Measurements from ENCODE around the gene RPS24.

The RPS24 gene

DNA sequence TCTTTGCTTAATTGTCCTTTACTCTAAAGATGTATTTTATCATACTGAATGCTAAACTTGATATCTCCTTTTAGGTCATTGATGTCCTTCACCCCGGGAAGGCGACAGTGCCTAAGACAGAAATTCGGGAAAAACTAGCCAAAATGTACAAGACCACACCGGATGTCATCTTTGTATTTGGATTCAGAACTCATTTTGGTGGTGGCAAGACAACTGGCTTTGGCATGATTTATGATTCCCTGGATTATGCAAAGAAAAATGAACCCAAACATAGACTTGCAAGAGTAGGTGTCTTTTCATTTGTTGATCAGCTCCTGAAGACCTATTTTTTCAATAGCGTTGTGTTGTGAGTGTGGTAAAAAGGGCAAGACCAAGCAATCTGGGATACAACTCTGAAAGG is 1.8 kb downstream of the RPS24 start:
- Mint-ChIP-seq H3K27ac (peak overlapping the region; percentile 38 to 75), H3K4me1 (ENCODE audit: low read depth in 2 of 2) (peaks cover 34 to 53% of the 10 kb centered on the region in 2 donors), H3K27me3 (no peaks in the 10 kb centered on the region), H3K9me3 (no peaks in the 10 kb centered on the region), H3K36me3 (ENCODE audit: insufficient read depth) (peaks cover 72% of the 10 kb centered on the region), H3K4me3 (peak overlapping the region; percentile 1 to 80)
- ATAC-seq (replicated peaks) (no peak), DNase-seq (no peak)

- ATAC-seq (replicated peaks) (no peak), DNase-seq (no peak)
- H3K4me1 Mint-ChIP-seq (ENCODE audit: low read depth in 2 of 2), result peaks cover 39 to 59% of the 10 kb centered on the region in 2 donors
- peak overlapping the region; percentile 38 to 75 for H3K27ac Mint-ChIP-seq
- peak overlapping the region; percentile 1 to 80 for H3K4me3 Mint-ChIP-seq
- H3K27me3 Mint-ChIP-seq, result no peaks in the 10 kb centered on the region
- peaks cover 76% of the 10 kb centered on the region for H3K36me3 Mint-ChIP-seq (ENCODE audit: insufficient read depth)
- H3K9me3 Mint-ChIP-seq, result no peaks in the 10 kb centered on the region
These were observed 2.4 kb downstream of the RPS24 start for GRCh38 chr10:78035933-78036583.

DNA sequence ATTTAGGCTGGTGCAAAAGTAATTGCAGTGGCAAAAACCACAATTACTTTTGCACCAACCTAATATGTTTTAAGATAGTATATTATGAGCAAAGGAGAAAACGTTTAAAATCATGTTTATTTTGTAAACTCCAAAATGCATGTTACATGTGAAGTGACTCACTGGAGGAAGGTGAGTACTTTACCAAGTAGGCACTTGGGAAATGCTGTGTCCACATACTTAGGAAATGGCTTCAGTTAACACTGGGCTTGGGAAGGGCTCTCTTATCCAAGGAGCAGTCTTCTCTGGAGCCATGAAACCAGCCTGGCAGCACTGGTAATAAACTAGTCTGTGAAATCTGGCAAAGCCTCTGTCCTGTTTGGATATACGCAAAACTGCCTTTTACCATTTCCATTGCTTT is 4.4 kb downstream of the RPS24 start:
- Mint-ChIP-seq H3K27ac (peak overlapping the region in 1 of 2 donors; percentile 75), H3K36me3 (ENCODE audit: insufficient read depth) (peaks cover 84% of the 10 kb centered on the region), H3K4me1 (ENCODE audit: low read depth in 2 of 2) (peaks cover 46 to 66% of the 10 kb centered on the region in 2 donors), H3K4me3 (no peak overlapping the region), H3K27me3 (no peaks in the 10 kb centered on the region), H3K9me3 (no peaks in the 10 kb centered on the region)
- DNase-seq (no peak), ATAC-seq (replicated peaks) (no peak)

GRCh38 chr10:78038791-78039547 is 5.3 kb downstream of the RPS24 start:
- DNase-seq, result no peak
- no peak for ATAC-seq (replicated peaks)
- no peak overlapping the region for H3K27ac Mint-ChIP-seq
- peaks cover 81% of the 10 kb centered on the region for H3K36me3 Mint-ChIP-seq (ENCODE audit: insufficient read depth)
- no peaks in the 10 kb centered on the region for H3K9me3 Mint-ChIP-seq
- H3K4me3 Mint-ChIP-seq, result no peak overlapping the region
- H3K27me3 Mint-ChIP-seq, result no peaks in the 10 kb centered on the region
- peaks cover 46 to 65% of the 10 kb centered on the region in 2 donors for H3K4me1 Mint-ChIP-seq (ENCODE audit: low read depth in 2 of 2)

- Mint-ChIP-seq H3K27ac (no peak overlapping the region), H3K36me3 (ENCODE audit: insufficient read depth) (peaks cover 75% of the 10 kb centered on the region), H3K4me3 (no peak overlapping the region)
These were observed 6.1 kb downstream of the RPS24 start for GRCh38 chr10:78039743-78040142.

DNA sequence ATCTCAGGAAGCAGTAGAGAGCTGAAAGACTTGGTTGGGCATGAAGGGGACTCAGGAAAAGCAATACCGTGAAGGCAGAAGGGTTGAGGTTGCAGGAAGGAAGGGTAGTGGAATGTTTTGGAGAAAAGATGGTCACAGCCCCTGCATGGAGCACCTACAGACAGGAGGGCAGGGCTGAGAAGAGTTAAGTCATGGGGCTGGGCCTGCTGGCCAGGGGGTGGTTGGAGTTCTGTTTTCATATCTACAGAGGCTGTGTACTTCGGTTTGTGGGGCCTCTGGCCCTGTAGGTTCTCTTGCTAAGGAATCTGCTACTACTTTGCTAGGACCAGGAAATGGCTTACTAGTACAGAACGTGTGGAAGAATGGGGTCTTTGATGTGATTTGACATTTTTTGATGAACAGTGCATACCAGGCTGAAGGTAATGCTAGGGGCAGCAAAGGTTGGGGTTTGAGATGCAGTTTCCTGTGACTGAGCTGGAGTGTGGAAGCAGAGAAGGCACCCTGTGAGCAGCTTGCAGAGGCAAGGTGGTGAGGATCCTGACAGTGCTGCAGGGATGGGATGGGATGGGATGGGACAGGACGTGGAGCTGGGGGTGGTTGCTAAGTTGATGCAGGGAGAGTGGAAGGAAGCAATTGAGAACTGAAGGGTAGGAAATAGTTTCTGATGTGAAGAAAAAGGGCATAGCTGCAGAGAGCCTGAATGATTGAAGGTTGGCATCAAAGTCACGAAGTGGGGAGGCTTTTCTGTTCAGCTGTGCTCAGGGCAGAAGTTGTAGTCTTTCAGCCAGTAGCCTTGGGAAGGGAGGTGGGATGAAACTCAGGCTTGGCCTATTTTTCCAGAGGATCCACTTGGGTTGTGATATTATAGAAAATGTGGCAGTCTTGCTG is 7.8 kb downstream of the RPS24 start:
- no peak overlapping the region for H3K4me3 Mint-ChIP-seq
- ATAC-seq (replicated peaks) (no peak), DNase-seq (no peak)
- H3K36me3 Mint-ChIP-seq (ENCODE audit: insufficient read depth), result peaks cover 58% of the 10 kb centered on the region
- no peaks in the 10 kb centered on the region for H3K9me3 Mint-ChIP-seq
- peaks cover 32 to 42% of the 10 kb centered on the region in 2 donors for H3K4me1 Mint-ChIP-seq (ENCODE audit: low read depth in 2 of 2)
- no peaks in the 10 kb centered on the region for H3K27me3 Mint-ChIP-seq
- peak overlapping the region in 1 of 2 donors; percentile 69 for H3K27ac Mint-ChIP-seq

More at GRCh38 chr10:78039743-78040142, 6.1 kb downstream of the RPS24 start:
- Mint-ChIP-seq H3K27me3 (no peaks in the 10 kb centered on the region), H3K9me3 (no peaks in the 10 kb centered on the region), H3K4me1 (ENCODE audit: low read depth in 2 of 2) (peaks cover 47 to 58% of the 10 kb centered on the region in 2 donors)
- ATAC-seq (replicated peaks), result no peak
- DNase-seq, result no peak

GRCh38 chr10:78042058-78042751 is 8.5 kb downstream of the RPS24 start:
- DNase-seq (no peak), ATAC-seq (replicated peaks) (no peak)
- H3K27me3 Mint-ChIP-seq, result no peaks in the 10 kb centered on the region
- H3K9me3 Mint-ChIP-seq, result no peaks in the 10 kb centered on the region
- H3K4me1 Mint-ChIP-seq (ENCODE audit: low read depth in 2 of 2), result peaks cover 33 to 35% of the 10 kb centered on the region in 2 donors
- H3K27ac Mint-ChIP-seq, result peak overlapping the region in 1 of 2 donors; percentile 23
- H3K36me3 Mint-ChIP-seq (ENCODE audit: insufficient read depth), result peaks cover 50% of the 10 kb centered on the region
- H3K4me3 Mint-ChIP-seq, result no peak overlapping the region

DNA sequence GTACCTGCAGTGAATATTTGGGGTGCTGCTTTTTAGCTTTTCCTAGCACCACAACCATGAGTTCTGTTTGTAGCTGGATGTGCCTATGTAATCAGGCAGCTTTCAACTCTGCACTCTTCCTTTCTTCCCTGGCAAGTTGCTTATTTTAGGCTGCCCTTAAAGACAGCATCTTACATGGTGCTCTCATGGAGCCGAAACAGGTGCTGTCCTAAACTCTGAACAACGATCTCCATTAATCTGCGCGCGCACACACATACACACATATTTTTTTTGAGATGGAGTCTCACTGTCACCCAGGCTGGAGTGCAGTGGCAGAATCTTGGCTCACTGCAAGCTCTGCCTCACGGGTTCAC is 9.1 kb downstream of the RPS24 start:
- ATAC-seq (replicated peaks) (no peak), DNase-seq (no peak)
- Mint-ChIP-seq H3K9me3 (no peaks in the 10 kb centered on the region), H3K4me3 (no peak overlapping the region), H3K36me3 (ENCODE audit: insufficient read depth) (peaks cover 45% of the 10 kb centered on the region), H3K27me3 (no peaks in the 10 kb centered on the region), H3K4me1 (ENCODE audit: low read depth in 2 of 2) (peaks cover 35 to 36% of the 10 kb centered on the region in 2 donors), H3K27ac (peak overlapping the region in 1 of 2 donors; percentile 23)

GRCh38 chr10:78044179-78044578 is 10.5 kb downstream of the RPS24 start:
- DNase-seq (no peak), ATAC-seq (replicated peaks) (no peak)
- H3K9me3 Mint-ChIP-seq, result no peaks in the 10 kb centered on the region
- peaks cover 33% of the 10 kb centered on the region for H3K36me3 Mint-ChIP-seq (ENCODE audit: insufficient read depth)
- peaks cover 25 to 32% of the 10 kb centered on the region in 2 donors for H3K4me1 Mint-ChIP-seq (ENCODE audit: low read depth in 2 of 2)
- H3K27me3 Mint-ChIP-seq, result no peaks in the 10 kb centered on the region
- H3K27ac Mint-ChIP-seq, result peak overlapping the region; percentile 25 to 69
- H3K4me3 Mint-ChIP-seq, result no peak overlapping the region

DNA sequence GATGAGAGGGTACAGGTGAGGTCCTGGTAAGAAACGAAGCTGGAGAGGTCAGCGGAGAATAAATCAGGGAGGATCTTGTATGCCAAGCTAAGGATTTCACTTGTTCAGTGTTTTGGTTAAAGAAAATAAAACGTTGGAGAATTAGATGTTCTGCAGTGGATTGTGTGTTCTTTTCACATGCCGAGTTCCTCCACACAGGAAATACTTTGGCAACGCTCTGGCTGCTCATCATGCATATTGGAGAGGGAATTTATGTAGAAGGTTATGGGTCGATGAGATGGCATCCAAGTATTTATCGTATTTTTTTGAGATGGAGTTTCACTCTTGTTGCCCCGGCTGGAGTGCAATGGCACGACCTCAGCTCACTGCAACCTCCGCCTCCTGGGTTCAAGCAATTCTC is 11.0 kb downstream of the RPS24 start:
- H3K27me3 Mint-ChIP-seq, result no peaks in the 10 kb centered on the region
- peaks cover 27% of the 10 kb centered on the region for H3K36me3 Mint-ChIP-seq (ENCODE audit: insufficient read depth)
- no peak overlapping the region for H3K4me3 Mint-ChIP-seq
- H3K9me3 Mint-ChIP-seq, result no peaks in the 10 kb centered on the region
- peaks cover 22 to 28% of the 10 kb centered on the region in 2 donors for H3K4me1 Mint-ChIP-seq (ENCODE audit: low read depth in 2 of 2)
- ATAC-seq (replicated peaks) (no peak), DNase-seq (no peak)
- H3K27ac Mint-ChIP-seq, result peak overlapping the region; percentile 25 to 69

GRCh38 chr10:78045237-78045636 is 11.6 kb downstream of the RPS24 start:
- ATAC-seq (replicated peaks) (no peak), DNase-seq (no peak)
- Mint-ChIP-seq H3K4me3 (no peak overlapping the region), H3K27me3 (no peaks in the 10 kb centered on the region), H3K4me1 (ENCODE audit: low read depth in 2 of 2) (peaks cover 19 to 26% of the 10 kb centered on the region in 2 donors), H3K36me3 (ENCODE audit: insufficient read depth) (peaks cover 22% of the 10 kb centered on the region), H3K27ac (peak overlapping the region in 1 of 2 donors; percentile 25), H3K9me3 (no peaks in the 10 kb centered on the region)

GRCh38 chr10:78045856-78046255 is 12.2 kb downstream of the RPS24 start:
- no peak overlapping the region for H3K27ac Mint-ChIP-seq
- no peak overlapping the region for H3K4me3 Mint-ChIP-seq
- H3K27me3 Mint-ChIP-seq, result no peaks in the 10 kb centered on the region
- H3K36me3 Mint-ChIP-seq (ENCODE audit: insufficient read depth), result peaks cover 16% of the 10 kb centered on the region
- H3K9me3 Mint-ChIP-seq, result no peaks in the 10 kb centered on the region
- peaks cover 15 to 23% of the 10 kb centered on the region in 2 donors for H3K4me1 Mint-ChIP-seq (ENCODE audit: low read depth in 2 of 2)
- ATAC-seq (replicated peaks), result no peak
- DNase-seq, result no peak
